H9 (cell line): Measurements from ENCODE around the gene SDK2. TPM values are rescaled to one million over a fixed set of nuclear protein-coding genes. Genes with fewer than 3 reads are reported as not detected.

Experiments
- DNase-seq: peaks from one replicate; pipeline ENCODE4 v3.0.0-alpha.2; 2017
- H2AFZ ChIP-seq: one replicate; pipeline ENCODE4 v1.6.1; 2013; ENCODE audit warnings: mild to moderate bottlenecking, low read length, control low read depth, moderate library complexity
- H2AK5ac ChIP-seq: 2 replicates; pipeline ENCODE4 v1.6.1; 2013; ENCODE audit warnings: low read length, control low read depth, mixed read lengths; ENCODE audit not compliant: insufficient read length
- H2BK120ac ChIP-seq: one replicate; pipeline ENCODE4 v1.6.1; 2013; ENCODE audit warnings: low read depth, mild to moderate bottlenecking, low read length, control low read depth, inconsistent platforms; ENCODE audit not compliant: poor library complexity, severe bottlenecking
- H2BK12ac ChIP-seq: 2 replicates; pipeline ENCODE4 v1.6.1; 2013; ENCODE audit warnings: low read length, control low read depth, mixed read lengths, low read depth; ENCODE audit not compliant: insufficient read length
- H2BK15ac ChIP-seq: 2 replicates; pipeline ENCODE4 v1.6.1; 2013; ENCODE audit warnings: low read depth, low read length, control low read depth
- H2BK20ac ChIP-seq: one replicate; pipeline ENCODE4 v1.6.1; 2013; ENCODE audit warnings: low read depth, mild to moderate bottlenecking, low read length, control low read depth, inconsistent platforms; ENCODE audit not compliant: poor library complexity, severe bottlenecking
- H2BK5ac ChIP-seq: 2 replicates; pipeline ENCODE4 v1.6.1; 2013; ENCODE audit warnings: low read length, control low read depth, mixed read lengths; ENCODE audit not compliant: insufficient read length
- H3K14ac ChIP-seq: 2 replicates; pipeline ENCODE4 v1.6.1; 2013; ENCODE audit warnings: low read length, control low read depth; ENCODE audit not compliant: insufficient read depth
- H3K18ac ChIP-seq: 2 replicates; pipeline ENCODE4 v1.6.1; 2013; ENCODE audit warnings: low read depth, mild to moderate bottlenecking, mixed read lengths, low read length, control low read depth; ENCODE audit not compliant: insufficient read length
- H3K23ac ChIP-seq: 2 replicates; pipeline ENCODE4 v1.6.1; 2013; ENCODE audit warnings: low read length, control low read depth, mixed read lengths, low read depth; ENCODE audit not compliant: insufficient read length
- H3K23me2 ChIP-seq: 2 replicates; pipeline ENCODE4 v1.6.1; 2013; ENCODE audit warnings: low read depth, mild to moderate bottlenecking, mixed read lengths, low read length, control low read depth; ENCODE audit not compliant: insufficient read length, poor library complexity, severe bottlenecking
- H3K27ac ChIP-seq: 2 replicates; pipeline ENCODE4 v1.5.1; 2013; ENCODE audit warnings: low read length, control low read depth, mixed read lengths, low read depth; ENCODE audit not compliant: insufficient read length
- H3K27me3 ChIP-seq: 2 replicates; pipeline ENCODE4 v1.6.1; 2013; ENCODE audit warnings: low read length, control low read depth, inconsistent platforms; ENCODE audit not compliant: insufficient read depth
- H3K4ac ChIP-seq: 2 replicates; pipeline ENCODE4 v1.6.1; 2013; ENCODE audit warnings: low read depth, mild to moderate bottlenecking, control low read depth, inconsistent platforms, low read length, moderate library complexity
- H3K4me1 ChIP-seq: 2 replicates; pipeline ENCODE4 v1.6.1; 2013; ENCODE audit warnings: low read length, control low read depth, inconsistent platforms; ENCODE audit not compliant: insufficient read depth
- H3K4me2 ChIP-seq: 2 replicates; pipeline ENCODE4 v1.6.1; 2013; ENCODE audit warnings: low read length, control low read depth, mixed read lengths; ENCODE audit not compliant: insufficient read length, insufficient read depth
- H3K56ac ChIP-seq: 2 replicates; pipeline ENCODE4 v1.6.1; 2013; ENCODE audit warnings: low read depth, mild to moderate bottlenecking, mixed read lengths, low read length, control low read depth; ENCODE audit not compliant: insufficient read length
- H3K79me1 ChIP-seq: 2 replicates; pipeline ENCODE4 v1.6.1; 2013; ENCODE audit warnings: low read depth, mild to moderate bottlenecking, moderate library complexity, low read length, control low read depth, inconsistent platforms; ENCODE audit not compliant: insufficient read depth, poor library complexity, severe bottlenecking
- H3K79me2 ChIP-seq: 2 replicates; pipeline ENCODE4 v1.6.1; 2013; ENCODE audit warnings: low read length, control low read depth, inconsistent platforms; ENCODE audit not compliant: insufficient read depth
- H3K9ac ChIP-seq: 2 replicates; pipeline ENCODE4 v1.6.1; 2013; ENCODE audit warnings: low read length, control low read depth, mixed read lengths; ENCODE audit not compliant: insufficient read length; ENCODE audit errors: extremely low read depth
- H3K9me3 ChIP-seq: one replicate; pipeline ENCODE4 v1.6.1; 2013; ENCODE audit warnings: low read depth, low read length, inconsistent platforms; ENCODE audit not compliant: control insufficient read depth
- H3T11ph ChIP-seq: one replicate; pipeline ENCODE4 v1.6.1; 2013; ENCODE audit warnings: mild to moderate bottlenecking, low read length, control low read depth, inconsistent platforms
- H4K20me1 ChIP-seq: one replicate; pipeline ENCODE4 v1.6.1; 2013; ENCODE audit not compliant: control insufficient read depth, insufficient read length, insufficient read depth
- H4K5ac ChIP-seq: 2 replicates; pipeline ENCODE4 v1.6.1; 2013; ENCODE audit warnings: low read depth, mild to moderate bottlenecking, mixed read lengths, low read length, control low read depth; ENCODE audit not compliant: insufficient read length
- H4K8ac ChIP-seq: replicated peaks from 2 replicates; pipeline ENCODE4 v1.6.1; 2013; ENCODE audit warnings: low read length, control low read depth, mixed read lengths, low read depth; ENCODE audit not compliant: insufficient read length
- H4K91ac ChIP-seq: 2 replicates; pipeline ENCODE4 v1.6.1; 2013; ENCODE audit warnings: low read depth, mild to moderate bottlenecking, moderate library complexity, mixed read lengths, low read length, control low read depth; ENCODE audit not compliant: insufficient read length
- H3K27ac Mint-ChIP-seq, 3 experiments: 2 replicates in 2 of 3; 3 replicates in 1 of 3; pipeline ENCODE4 v1.8.0; 2020 to 2021; ENCODE audit warnings: mixed read lengths in 3 of 3, mild to moderate bottlenecking in 1 of 3, moderate library complexity in 1 of 3
- H3K27me3 Mint-ChIP-seq: 2 replicates; pipeline ENCODE4 v1.8.0; 2021; ENCODE audit warnings: low read depth, mild to moderate bottlenecking, moderate library complexity, mixed read lengths
- H3K36me3 Mint-ChIP-seq, 3 experiments: 2 replicates in 2 of 3; 3 replicates in 1 of 3; pipeline ENCODE4 v1.8.0; 2020 to 2021; ENCODE audit warnings: low read depth in 3 of 3, mixed read lengths in 3 of 3; ENCODE audit not compliant: insufficient read depth in 1 of 3
- H3K4me1 Mint-ChIP-seq, 2 experiments: 2 replicates each; pipeline ENCODE4 v1.8.0; 2020; ENCODE audit warnings: mixed read lengths in 2 of 2
- H3K4me3 Mint-ChIP-seq, 2 experiments: 2 replicates in 1 of 2; 3 replicates in 1 of 2; pipeline ENCODE4 v1.8.0; 2020 to 2021; ENCODE audit warnings: mild to moderate bottlenecking in 2 of 2, mixed read lengths in 2 of 2, moderate library complexity in 1 of 2
- H3K9me3 Mint-ChIP-seq, 2 experiments: 2 replicates in 1 of 2; 3 replicates in 1 of 2; pipeline ENCODE4 v1.8.0; 2020; ENCODE audit warnings: mild to moderate bottlenecking in 2 of 2, mixed read lengths in 2 of 2, moderate library complexity in 1 of 2
- WGBS: extraction: QIAGEN DNeasy Blood & Tissue Kit; methylation state at CpG from one replicate; pipeline ENCODE4 v1.1.7; 2013; ENCODE audit warnings: missing lambda C conversion rate, low lambda C conversion rate, mixed read lengths; ENCODE audit not compliant: insufficient read length; ENCODE audit errors: extremely low coverage; 5-methylcytosine and 5-hydroxymethylcytosine counted together
- total RNA-seq: library from RNA; stranded (reverse); gene quantifications from 2 replicates; pipeline ENCODE4 v1.2.1, GENCODE V29; 2021
- TF ChIP-seq, protein P1 (sequence below): fragments of 200-600 bp; sonication (generic); conservative IDR thresholded peaks from 3 replicates; pipeline ENCODE4 v1.8.0; 2021; ENCODE audit warnings: antibody characterized with exemption, mild to moderate bottlenecking

The SDK2 gene
- total RNA-seq, 1 experiment from 2014 or later, result 9.1 TPM

DNA sequence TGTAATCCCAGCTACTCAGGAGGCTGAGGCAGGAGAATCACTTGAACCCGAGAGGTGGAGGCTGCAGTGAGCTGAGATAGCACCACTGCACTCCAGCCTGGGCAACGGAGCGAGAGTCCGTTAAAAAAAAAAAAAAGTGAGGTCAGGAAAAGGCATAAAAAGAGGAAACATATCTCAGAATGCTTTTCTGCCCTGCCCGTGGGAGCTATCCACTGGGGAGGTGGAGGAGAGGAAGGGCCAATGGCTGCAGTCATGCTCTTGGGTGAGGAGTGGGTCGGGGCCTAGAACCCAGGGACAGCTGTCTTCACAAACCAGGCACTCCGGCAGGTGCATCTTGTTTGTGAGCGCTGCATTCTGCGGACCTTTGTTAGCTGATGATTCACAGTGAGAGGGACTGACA is 272.4 kb downstream of the SDK2 start:
- no peak overlapping the region for H2BK12ac ChIP-seq
- Mint-ChIP-seq H3K4me1 (peaks cover 12 to 17% of the 10 kb centered on the region in 2 experiments), H3K27me3 (peaks cover 2% of the 10 kb centered on the region), H3K4me3 (no peak overlapping the region), H3K27ac (no peak overlapping the region; a peak in 2 of 7 replicates), H3K36me3 (peaks cover 0 to 10% (median 4%) of the 10 kb centered on the region in 3 experiments; a peak in 4 of 7 replicates), H3K9me3 (no peaks in the 10 kb centered on the region)
- no peaks in the 10 kb centered on the region for H3K9me3 ChIP-seq
- no peak overlapping the region for H2AFZ ChIP-seq
- H2BK120ac ChIP-seq, result no peak overlapping the region
- no peak overlapping the region for H3K14ac ChIP-seq
- H3K56ac ChIP-seq, result no peak overlapping the region
- no peak overlapping the region for H3K27ac ChIP-seq
- no peak overlapping the region for H2BK20ac ChIP-seq
- no peak overlapping the region for H3K4ac ChIP-seq
- H3K27me3 ChIP-seq, result no peaks in the 10 kb centered on the region
- H3K18ac ChIP-seq, result no peak overlapping the region
- no peak overlapping the region for H2AK5ac ChIP-seq
- no peak overlapping the region for H4K91ac ChIP-seq
- H3K4me1 ChIP-seq, result no peaks in the 10 kb centered on the region
- no peak overlapping the region for H3K23ac ChIP-seq
- no peak overlapping the region for H3K9ac ChIP-seq
- H3T11ph ChIP-seq, result no peak overlapping the region
- no peaks in the 10 kb centered on the region for H3K23me2 ChIP-seq
- no peaks in the 10 kb centered on the region for H3K79me2 ChIP-seq
- H3K79me1 ChIP-seq, result no peaks in the 10 kb centered on the region
- H2BK15ac ChIP-seq, result no peak overlapping the region
- H4K8ac ChIP-seq, result no peak overlapping the region
- no peak overlapping the region for H2BK5ac ChIP-seq
- no peak for DNase-seq
- no CpG with 5 or more reads among the region's 9 CpGs for WGBS
- TF ChIP-seq, protein P1, sequence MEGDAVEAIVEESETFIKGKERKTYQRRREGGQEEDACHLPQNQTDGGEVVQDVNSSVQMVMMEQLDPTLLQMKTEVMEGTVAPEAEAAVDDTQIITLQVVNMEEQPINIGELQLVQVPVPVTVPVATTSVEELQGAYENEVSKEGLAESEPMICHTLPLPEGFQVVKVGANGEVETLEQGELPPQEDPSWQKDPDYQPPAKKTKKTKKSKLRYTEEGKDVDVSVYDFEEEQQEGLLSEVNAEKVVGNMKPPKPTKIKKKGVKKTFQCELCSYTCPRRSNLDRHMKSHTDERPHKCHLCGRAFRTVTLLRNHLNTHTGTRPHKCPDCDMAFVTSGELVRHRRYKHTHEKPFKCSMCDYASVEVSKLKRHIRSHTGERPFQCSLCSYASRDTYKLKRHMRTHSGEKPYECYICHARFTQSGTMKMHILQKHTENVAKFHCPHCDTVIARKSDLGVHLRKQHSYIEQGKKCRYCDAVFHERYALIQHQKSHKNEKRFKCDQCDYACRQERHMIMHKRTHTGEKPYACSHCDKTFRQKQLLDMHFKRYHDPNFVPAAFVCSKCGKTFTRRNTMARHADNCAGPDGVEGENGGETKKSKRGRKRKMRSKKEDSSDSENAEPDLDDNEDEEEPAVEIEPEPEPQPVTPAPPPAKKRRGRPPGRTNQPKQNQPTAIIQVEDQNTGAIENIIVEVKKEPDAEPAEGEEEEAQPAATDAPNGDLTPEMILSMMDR, result no peak
- H4K20me1 ChIP-seq, result no peaks in the 10 kb centered on the region
- no peak overlapping the region for H4K5ac ChIP-seq
- H3K4me2 ChIP-seq, result no peak overlapping the region
